Choroid plexus epithelial cell (primary cell): Measurements from ENCODE around the gene PLBD1.
A peak's percentile ranks its signal among the peaks of the same experiment; 100 is the strongest.

Experiments used
- DNase-seq: peaks from one replicate; pipeline ENCODE4 v3.0.0-alpha.2; 2010; ENCODE audit warnings: low read depth
- H3K4me3 ChIP-seq: 2 replicates; pipeline ENCODE4 v1.5.1; 2011; ENCODE audit warnings: low read depth, mild to moderate bottlenecking, control low read depth, low read length, moderate library complexity
- CTCF ChIP-seq: conservative IDR thresholded peaks from 2 replicates; pipeline ENCODE4 v1.5.1; 2011; ENCODE audit warnings: low read depth, mild to moderate bottlenecking, control low read depth, inconsistent platforms, low read length, moderate library complexity

The PLBD1 gene

GRCh38 chr12:14540801-14541462 lies 26.8 kb downstream of the PLBD1 start:
- no peak overlapping the region for H3K4me3 ChIP-seq
- no peak for TF ChIP-seq CTCF
- no peak for DNase-seq

- no peak for TF ChIP-seq CTCF
- no peak for DNase-seq
These were observed 30.6 kb downstream of the PLBD1 start for GRCh38 chr12:14537088-14537487.

GRCh38 chr12:14532152-14532551 lies 35.5 kb downstream of the PLBD1 start:
- no peak for DNase-seq
- H3K4me3 ChIP-seq, result no peak overlapping the region
- TF ChIP-seq CTCF, result no peak

More at GRCh38 chr12:14537088-14537487, 30.6 kb downstream of the PLBD1 start:
- no peak overlapping the region for H3K4me3 ChIP-seq

- TF ChIP-seq CTCF, result no peak
- DNase-seq, result no peak
- no peak overlapping the region for H3K4me3 ChIP-seq
These were observed 41.7 kb downstream of the PLBD1 start for GRCh38 chr12:14525964-14526363.

GRCh38 chr12:14521822-14522221 lies 45.9 kb downstream of the PLBD1 start:
- no peak for DNase-seq
- TF ChIP-seq CTCF, result no peak
- no peak overlapping the region for H3K4me3 ChIP-seq

- no peak for TF ChIP-seq CTCF
- DNase-seq, result no peak
- no peak overlapping the region for H3K4me3 ChIP-seq
These were observed 52.7 kb downstream of the PLBD1 start for GRCh38 chr12:14514946-14515345.

- peak; percentile 48 for TF ChIP-seq CTCF
- no peak overlapping the region for H3K4me3 ChIP-seq
- DNase-seq, result peak; percentile 54
These were observed 53.4 kb downstream of the PLBD1 start for GRCh38 chr12:14514154-14514842.
